ENCODE results near the gene CNFN.

Gene CNFN

GRCh38 chr19:42389899-42390298 lies at the start of gene CNFN:
Gene CNFN, minus strand, starts transcription at chr19:42390297. Its CDS starts 1,260 bp downstream, at chr19:42389037.
- no peak for DNase-seq

GRCh38 chr19:42436006-42436405 lies 45.9 kb upstream of the CNFN start:
- no peak for DNase-seq

GRCh38 chr19:42435316-42435715 lies 45.2 kb upstream of the CNFN start:
- no peak for DNase-seq

GRCh38 chr19:42433503-42434260 lies 43.6 kb upstream of the CNFN start:
- peak; percentile 74 for DNase-seq

- no peak for DNase-seq
These were observed 41.4 kb upstream of the CNFN start for GRCh38 chr19:42431486-42431885.

- DNase-seq: no peak
These were observed 38.6 kb upstream of the CNFN start for GRCh38 chr19:42428676-42429075.

- DNase-seq: no peak
These were observed 37.2 kb upstream of the CNFN start, which contains the start of gene LIPE for GRCh38 chr19:42427313-42427712. Gene LIPE, minus strand, starts transcription at chr19:42427388. Its CDS starts 239 bp downstream, at chr19:42427149.

GRCh38 chr19:42426643-42427042 lies 36.5 kb upstream of the CNFN start:
- no peak for DNase-seq

- no peak for DNase-seq
These were observed 34.6 kb upstream of the CNFN start for GRCh38 chr19:42424712-42425131.

- DNase-seq: no peak
These were observed 34.2 kb upstream of the CNFN start for GRCh38 chr19:42424345-42424707.

GRCh38 chr19:42423462-42424344 lies 33.6 kb upstream of the CNFN start:
- peak; percentile 97 for DNase-seq

GRCh38 chr19:42422901-42423461 lies 32.9 kb upstream of the CNFN start:
- DNase-seq: peak; percentile 57

GRCh38 chr19:42422092-42422900 lies 32.2 kb upstream of the CNFN start:
- no peak for DNase-seq

GRCh38 chr19:42421591-42422031 lies 31.5 kb upstream of the CNFN start:
- no peak for DNase-seq

GRCh38 chr19:42421101-42421500 lies 31.0 kb upstream of the CNFN start:
- DNase-seq: no peak

GRCh38 chr19:42420055-42420544 lies 30.0 kb upstream of the CNFN start:
- DNase-seq: peak; percentile 84

GRCh38 chr19:42419309-42419708 lies 29.2 kb upstream of the CNFN start:
- no peak for DNase-seq

GRCh38 chr19:42412661-42413076 lies 22.6 kb upstream of the CNFN start:
- no peak for DNase-seq

GRCh38 chr19:42412227-42412626 lies 22.1 kb upstream of the CNFN start:
- DNase-seq: no peak

GRCh38 chr19:42411581-42412178 lies 21.6 kb upstream of the CNFN start:
- DNase-seq: no peak

GRCh38 chr19:42410371-42410770 lies 20.3 kb upstream of the CNFN start:
- no peak for DNase-seq

GRCh38 chr19:42409477-42409876 lies 19.4 kb upstream of the CNFN start:
- no peak for DNase-seq
